ENCODE measurements around the gene SULT1A1. TPM values are rescaled to one million over a fixed set of nuclear protein-coding genes. Genes with fewer than 3 reads are reported as not detected.
A peak's percentile ranks its signal among the peaks of the same experiment; 100 is the strongest.
"Not testable (repeated sequence)": the region's sequence is repeated elsewhere in the genome, so short reads cannot be mapped to it uniquely, and the experiment has no call there.

SULT1A1 gene
- 10 to 100 TPM; 37.3 to 43.1 TPM for total RNA-seq
- 100 to 1,000 TPM in 1 of 2 donors, 10 to 100 TPM in 1; 34.6 to 118 TPM for polyA plus RNA-seq
- long read RNA-seq, donor 1, full-length matches to known transcripts, result 31 of 31 reads
- long read RNA-seq, donor 1, partial matches to known transcripts, result 0 of 31 reads
- long read RNA-seq, donor 1, other reads (novel, unspliced or antisense), result 0 of 31 reads
- long read RNA-seq, donor 2, transcript SULT1A1-201 (8 exons, 1,162 nt), result major isoform, 10 of 13 reads
- long read RNA-seq, donor 2, partial matches to known transcripts, result 0 of 13 reads
- long read RNA-seq, donor 2, other reads (novel, unspliced or antisense), result 0 of 13 reads
- long read RNA-seq, donor 3, partial matches to known transcripts, result 0 of 4 reads
- long read RNA-seq, donor 3, other reads (novel, unspliced or antisense), result 0 of 4 reads
- long read RNA-seq, donor 4, partial matches to known transcripts, result 0 of 2 reads
- long read RNA-seq, donor 4, other reads (novel, unspliced or antisense), result 0 of 2 reads
- long read RNA-seq, donor 5, full-length matches to known transcripts, result 33 of 48 reads
- long read RNA-seq, donor 5, partial matches to known transcripts, result 15 of 48 reads
- long read RNA-seq, donor 5, other reads (novel, unspliced or antisense), result 0 of 48 reads

DNA sequence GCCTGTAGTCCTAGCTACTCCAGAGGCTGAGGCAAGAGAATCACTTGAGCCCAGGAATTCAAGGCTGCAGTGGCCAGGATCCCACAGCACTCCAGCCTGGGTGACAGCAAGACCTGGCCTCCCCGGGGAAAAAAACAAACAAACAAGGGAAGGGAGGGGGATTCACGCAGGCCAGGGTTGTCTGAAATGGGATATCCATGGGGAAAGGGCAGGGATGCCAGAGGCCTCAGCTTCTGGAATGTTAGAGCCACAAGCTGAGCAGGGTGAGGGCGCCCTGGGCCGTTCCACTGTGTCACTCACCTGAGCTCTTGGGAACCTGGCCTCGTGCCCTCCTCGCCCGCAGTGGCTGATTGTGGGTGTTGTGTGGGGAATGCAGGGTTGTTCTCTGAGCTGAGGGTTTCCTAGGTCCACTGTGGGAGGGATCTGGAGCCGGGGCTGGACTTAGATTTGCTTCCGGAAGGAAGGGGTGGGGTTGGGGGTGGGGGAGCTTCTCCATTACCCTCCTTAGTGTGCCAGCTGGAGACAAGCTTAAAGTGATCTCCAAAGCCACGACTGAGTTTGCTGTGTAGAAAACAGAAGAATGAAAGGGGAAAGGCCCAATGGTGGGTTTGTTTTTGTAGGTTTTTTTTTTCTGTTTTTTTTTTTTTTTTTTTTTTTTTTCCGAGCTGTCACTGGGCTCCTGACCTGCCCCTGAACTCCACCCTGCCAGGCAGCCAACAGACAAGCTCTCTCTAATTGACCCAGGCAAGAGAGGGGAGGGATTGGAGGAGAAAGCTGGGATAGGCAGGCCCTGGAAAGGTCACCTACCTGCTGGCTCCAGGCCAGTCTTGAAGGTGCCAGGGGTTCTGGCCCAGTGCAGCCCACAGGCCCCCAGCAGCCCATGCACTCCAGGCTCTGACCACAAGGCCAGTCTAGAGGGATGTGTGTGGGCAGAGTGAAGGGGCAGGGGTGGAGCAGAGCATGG lies at the start of gene SULT1A1:
SULT1A1 (minus strand) TSS at position 414 of the 964 bp plus-strand sequence. CDS start 1,189 bp downstream, outside the sequence.
- ATAC-seq (ENCODE audit: insufficient read depth, low FRiP score) (peak; percentile 75), DNase-seq (peak; percentile 65 to 81 (median 80))
- Histone ChIP-seq H3K4me3 (peak within 1 kb of the TSS; percentile 39), H3K9me3 (ENCODE audit: control insufficient read depth in 4 of 4, insufficient read depth in 3 of 4, low read length in 3 of 4) (no peaks in the 10 kb centered on the region), H3K36me3 (ENCODE audit: control insufficient read depth in 4 of 4, insufficient read depth in 4 of 4, low read length in 4 of 4) (peaks cover 0 to 8% (median 0%) of the 10 kb centered on the region in 4 donors), H3K27ac (ENCODE audit: low read depth in 1 of 2, low read length in 1 of 2) (peak within 1 kb of the TSS in 1 of 2 donors; percentile 87), H3K4me1 (ENCODE audit: control insufficient read depth in 5 of 5, insufficient read depth in 5 of 5, low read length in 5 of 5) (peaks cover 0 to 24% (median 10%) of the 10 kb centered on the region in 5 donors), H3K9ac (ENCODE audit: insufficient read depth in 1 of 2, low read length in 2 of 2) (no peak within 1 kb of the TSS), H3K27me3 (ENCODE audit: control insufficient read depth in 3 of 3, insufficient read depth in 3 of 3, low read length in 2 of 3) (no peaks in the 10 kb centered on the region)
- WGBS, 2 donors, result 18 to 30% methylated on average over 11 of the region's 11 CpGs
- no peak for TF ChIP-seq CTCF (IDR thresholded peaks at IDR 0.05; ENCODE audit: control extremely low read depth, extremely low read depth)

- H3K9ac ChIP-seq (ENCODE audit: insufficient read depth in 1 of 2, low read length in 2 of 2); H3K4me1 ChIP-seq (ENCODE audit: control insufficient read depth in 5 of 5, insufficient read depth in 5 of 5, low read length in 5 of 5); ATAC-seq (ENCODE audit: insufficient read depth, low FRiP score); H3K36me3 ChIP-seq (ENCODE audit: control insufficient read depth in 4 of 4, insufficient read depth in 4 of 4, low read length in 4 of 4); H3K27me3 ChIP-seq (ENCODE audit: control insufficient read depth in 3 of 3, insufficient read depth in 3 of 3, low read length in 2 of 3); H3K27ac ChIP-seq (ENCODE audit: low read depth in 1 of 2, low read length in 1 of 2); H3K4me3 ChIP-seq; DNase-seq; H3K9me3 ChIP-seq (ENCODE audit: control insufficient read depth in 4 of 4, insufficient read depth in 3 of 4, low read length in 3 of 4): not testable (repeated sequence)
- 63 to 78% methylated on average over 1 to 2 of the region's 2 CpGs for WGBS, 2 donors
Measured at GRCh38 chr16:28639959-28640358, 30.1 kb upstream of the SULT1A1 start.

GRCh38 chr16:28638359-28638758 lies 28.5 kb upstream of the SULT1A1 start:
- H3K27ac ChIP-seq (ENCODE audit: low read depth in 1 of 2, low read length in 1 of 2); ATAC-seq (ENCODE audit: insufficient read depth, low FRiP score); H3K9me3 ChIP-seq (ENCODE audit: control insufficient read depth in 4 of 4, insufficient read depth in 3 of 4, low read length in 3 of 4); H3K4me1 ChIP-seq (ENCODE audit: control insufficient read depth in 5 of 5, insufficient read depth in 5 of 5, low read length in 5 of 5); DNase-seq; H3K4me3 ChIP-seq; H3K27me3 ChIP-seq (ENCODE audit: control insufficient read depth in 3 of 3, insufficient read depth in 3 of 3, low read length in 2 of 3); H3K9ac ChIP-seq (ENCODE audit: insufficient read depth in 1 of 2, low read length in 2 of 2); H3K36me3 ChIP-seq (ENCODE audit: control insufficient read depth in 4 of 4, insufficient read depth in 4 of 4, low read length in 4 of 4): not testable (repeated sequence)
- WGBS, 2 donors, result 32 to 64% methylated on average over 4 of the region's 5 CpGs

DNA sequence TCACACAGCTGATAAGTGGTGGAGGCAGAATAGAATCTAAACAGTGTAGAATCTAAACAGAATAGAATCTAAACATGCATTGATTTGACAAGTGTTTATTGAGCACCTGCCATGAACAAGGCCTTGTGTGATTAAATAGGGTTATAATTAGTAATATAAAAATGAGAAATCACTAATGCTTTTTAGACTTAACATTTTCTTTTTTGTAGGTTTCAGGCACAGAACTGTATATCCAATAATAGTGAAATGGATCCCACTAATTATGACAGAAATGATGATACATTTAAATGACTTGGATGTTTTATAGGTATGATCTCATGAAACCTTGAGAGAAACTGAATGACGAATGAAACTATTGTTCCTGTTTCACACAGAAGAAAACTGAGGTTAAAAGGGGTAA lies 27.9 kb upstream of the SULT1A1 start, which contains the start of gene NPIPB8:
NPIPB8 (plus strand) TSS at position 301 of the 400 bp plus-strand sequence. CDS start 296 bp downstream, outside the sequence.
- H3K27ac ChIP-seq (ENCODE audit: low read depth in 1 of 2, low read length in 1 of 2); H3K27me3 ChIP-seq (ENCODE audit: control insufficient read depth in 3 of 3, insufficient read depth in 3 of 3, low read length in 2 of 3); H3K36me3 ChIP-seq (ENCODE audit: control insufficient read depth in 4 of 4, insufficient read depth in 4 of 4, low read length in 4 of 4); H3K4me1 ChIP-seq (ENCODE audit: control insufficient read depth in 5 of 5, insufficient read depth in 5 of 5, low read length in 5 of 5); H3K9ac ChIP-seq (ENCODE audit: insufficient read depth in 1 of 2, low read length in 2 of 2); ATAC-seq (ENCODE audit: insufficient read depth, low FRiP score); H3K9me3 ChIP-seq (ENCODE audit: control insufficient read depth in 4 of 4, insufficient read depth in 3 of 4, low read length in 3 of 4); DNase-seq; H3K4me3 ChIP-seq: not testable (repeated sequence)
- WGBS, 2 donors, result no CpG with 5 or more reads among the region's 1 CpG

- DNase-seq; H3K4me3 ChIP-seq; H3K36me3 ChIP-seq (ENCODE audit: control insufficient read depth in 4 of 4, insufficient read depth in 4 of 4, low read length in 4 of 4); H3K4me1 ChIP-seq (ENCODE audit: control insufficient read depth in 5 of 5, insufficient read depth in 5 of 5, low read length in 5 of 5); H3K27ac ChIP-seq (ENCODE audit: low read depth in 1 of 2, low read length in 1 of 2); H3K9me3 ChIP-seq (ENCODE audit: control insufficient read depth in 4 of 4, insufficient read depth in 3 of 4, low read length in 3 of 4); H3K9ac ChIP-seq (ENCODE audit: insufficient read depth in 1 of 2, low read length in 2 of 2); ATAC-seq (ENCODE audit: insufficient read depth, low FRiP score); H3K27me3 ChIP-seq (ENCODE audit: control insufficient read depth in 3 of 3, insufficient read depth in 3 of 3, low read length in 2 of 3): not testable (repeated sequence)
- 58 to 71% methylated on average over 5 of the region's 5 CpGs for WGBS, 2 donors
Measured at GRCh38 chr16:28636093-28636823, 26.4 kb upstream of the SULT1A1 start.

- H3K9me3 ChIP-seq (ENCODE audit: control insufficient read depth in 4 of 4, insufficient read depth in 3 of 4, low read length in 3 of 4); H3K4me3 ChIP-seq; H3K27ac ChIP-seq (ENCODE audit: low read depth in 1 of 2, low read length in 1 of 2); H3K36me3 ChIP-seq (ENCODE audit: control insufficient read depth in 4 of 4, insufficient read depth in 4 of 4, low read length in 4 of 4); DNase-seq; H3K4me1 ChIP-seq (ENCODE audit: control insufficient read depth in 5 of 5, insufficient read depth in 5 of 5, low read length in 5 of 5); H3K27me3 ChIP-seq (ENCODE audit: control insufficient read depth in 3 of 3, insufficient read depth in 3 of 3, low read length in 2 of 3); ATAC-seq (ENCODE audit: insufficient read depth, low FRiP score); H3K9ac ChIP-seq (ENCODE audit: insufficient read depth in 1 of 2, low read length in 2 of 2): not testable (repeated sequence)
- 77 to 84% methylated on average over 4 of the region's 5 CpGs for WGBS, 2 donors
Measured at GRCh38 chr16:28630905-28631304, 21.1 kb upstream of the SULT1A1 start.

Data from lung (tissue), 16 donors.